Esophagus muscularis mucosa (tissue), 4 donors: ENCODE measurements around the gene APPL2. TPM values are rescaled to one million over a fixed set of nuclear protein-coding genes. Genes with fewer than 3 reads are reported as not detected.

Source experiments
- DNase-seq: peaks from one replicate; pipeline ENCODE4 v3.0.0-alpha.2; 2017; ENCODE audit errors: extremely low spot score
- H3K27ac ChIP-seq, 4 donors: fragments of 200-600 bp; sonication (generic); replicated peaks in 1 of 4; 1 replicate in 3 of 4; 2 replicates in 1 of 4; pipeline ENCODE4 v1.5.1; 2016 to 2019; ENCODE audit warnings: mild to moderate bottlenecking in 1 of 4
- H3K27me3 ChIP-seq, 4 donors: fragments of 200-600 bp; sonication (generic); one replicate each; pipeline versions ENCODE4 v1.5.1 to v1.6.0; 2016 to 2019
- H3K36me3 ChIP-seq, 4 donors: fragments of 200-600 bp; sonication (generic); one replicate each; pipeline ENCODE4 v1.5.1; 2016 to 2019
- H3K4me1 ChIP-seq, 4 donors: fragments of 200-600 bp; sonication (generic); one replicate each; pipeline ENCODE4 v1.5.1; 2016 to 2019
- H3K4me3 ChIP-seq, 4 donors: fragments of 200-600 bp; sonication (generic); 1 replicate in 2 of 4; 2 replicates in 2 of 4; pipeline ENCODE4 v1.5.1; 2016 to 2019; ENCODE audit warnings: mild to moderate bottlenecking in 4 of 4, moderate library complexity in 1 of 4
- H3K9me3 ChIP-seq, 4 donors: fragments of 200-600 bp; sonication (generic); 1 replicate in 3 of 4; 2 replicates in 1 of 4; pipeline ENCODE4 v1.5.1; 2016 to 2019
- EP300 ChIP-seq: sonication (generic); formaldehyde crosslinking; IDR thresholded peaks from one replicate; pipeline ENCODE4 v1.6.1; 2017; ENCODE audit warnings: antibody characterized with exemption
- POLR2A ChIP-seq: fragments of 450-650 bp; IDR thresholded peaks from one replicate; pipeline ENCODE4 v1.6.1; 2017; ENCODE audit warnings: antibody characterized with exemption, moderate library complexity, mild to moderate bottlenecking, low read depth
- POLR2AphosphoS5 ChIP-seq, 2 donors: sonication (generic); formaldehyde crosslinking; IDR thresholded peaks; one replicate each; pipeline ENCODE4 v1.6.1; 2017; ENCODE audit warnings: antibody characterized with exemption in 2 of 2
- WGBS: methylation state at CpG from one replicate; pipeline ENCODE4 v1.1.5; 2018; 5-methylcytosine and 5-hydroxymethylcytosine counted together
- intact Hi-C: fragments of 100-400 bp; cut with DNase I; formaldehyde crosslinking; loops from one replicate; pipeline ENCODE4 v1.15.1; 2023
- total RNA-seq, 4 donors: library from RNA; depleted of rRNA; stranded (reverse); fragments of >200 nt; gene quantifications; one replicate each; pipeline versions ENCODE4 v1.1.0 to v1.2.1, GENCODE V29; 2016
- TF ChIP-seq, protein P1 (sequence below), 3 experiments: fragments of 200-600 bp in 2 of 3; fragments of 450-650 bp in 1 of 3; sonication (generic) in 2 of 3; IDR thresholded peaks; one replicate each; pipeline ENCODE4 v1.5.1; 2017 to 2019; ENCODE audit warnings: antibody characterized with exemption in 3 of 3, mild to moderate bottlenecking in 2 of 3, moderate library complexity in 1 of 3

Gene APPL2, protein sequence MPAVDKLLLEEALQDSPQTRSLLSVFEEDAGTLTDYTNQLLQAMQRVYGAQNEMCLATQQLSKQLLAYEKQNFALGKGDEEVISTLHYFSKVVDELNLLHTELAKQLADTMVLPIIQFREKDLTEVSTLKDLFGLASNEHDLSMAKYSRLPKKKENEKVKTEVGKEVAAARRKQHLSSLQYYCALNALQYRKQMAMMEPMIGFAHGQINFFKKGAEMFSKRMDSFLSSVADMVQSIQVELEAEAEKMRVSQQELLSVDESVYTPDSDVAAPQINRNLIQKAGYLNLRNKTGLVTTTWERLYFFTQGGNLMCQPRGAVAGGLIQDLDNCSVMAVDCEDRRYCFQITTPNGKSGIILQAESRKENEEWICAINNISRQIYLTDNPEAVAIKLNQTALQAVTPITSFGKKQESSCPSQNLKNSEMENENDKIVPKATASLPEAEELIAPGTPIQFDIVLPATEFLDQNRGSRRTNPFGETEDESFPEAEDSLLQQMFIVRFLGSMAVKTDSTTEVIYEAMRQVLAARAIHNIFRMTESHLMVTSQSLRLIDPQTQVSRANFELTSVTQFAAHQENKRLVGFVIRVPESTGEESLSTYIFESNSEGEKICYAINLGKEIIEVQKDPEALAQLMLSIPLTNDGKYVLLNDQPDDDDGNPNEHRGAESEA
- total RNA-seq: 10 to 100 TPM; 16.6 to 30.0 (median 23.3) TPM

DNA sequence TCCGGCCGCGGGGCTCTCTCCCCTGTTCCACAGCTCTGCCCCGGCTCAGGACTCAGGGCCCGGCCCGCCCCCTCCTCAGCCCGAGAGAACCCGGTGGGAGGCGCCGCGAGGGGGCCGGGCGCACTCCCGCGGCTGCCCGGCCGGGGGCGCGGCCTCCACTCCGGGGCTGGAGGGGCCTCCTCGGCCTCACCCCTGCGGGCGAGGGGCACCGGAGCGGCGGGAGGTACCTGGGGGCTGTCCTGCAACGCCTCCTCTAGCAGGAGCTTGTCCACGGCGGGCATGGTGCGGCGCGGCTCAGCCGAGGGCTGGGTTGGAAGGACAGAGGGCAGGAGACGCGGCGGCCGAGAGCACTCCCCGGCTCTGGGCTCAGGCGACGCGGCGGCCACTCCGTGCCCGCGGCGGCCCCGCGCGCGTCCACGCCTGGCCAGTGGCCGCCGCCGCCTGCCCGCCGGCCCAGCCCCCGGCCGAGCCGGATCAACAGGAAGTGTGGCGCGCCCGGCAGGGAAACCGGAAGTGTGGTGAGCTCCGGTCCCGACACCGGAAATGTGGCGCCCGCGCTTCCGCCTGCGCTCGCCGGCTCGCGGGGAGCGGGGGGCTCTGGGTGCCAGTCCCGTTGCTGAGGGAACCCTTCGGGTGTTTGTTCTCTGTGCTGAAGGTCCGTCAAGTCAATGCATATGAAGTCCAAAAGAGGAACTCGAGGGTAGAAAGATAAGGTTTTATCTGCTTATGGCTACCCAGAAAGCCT lies at the start of gene APPL2:
Gene APPL2, minus strand, starts transcription at position 443 of the 745 bp plus-strand sequence. Its CDS starts 162 bp downstream, at position 281.
- no peaks in the 10 kb centered on the region for H3K36me3 ChIP-seq
- no peaks in the 10 kb centered on the region for H3K27me3 ChIP-seq
- DNase-seq: peak; percentile 95
- no peaks in the 10 kb centered on the region for H3K9me3 ChIP-seq
- TF ChIP-seq POLR2A: peak; percentile 12
- TF ChIP-seq, protein P1, sequence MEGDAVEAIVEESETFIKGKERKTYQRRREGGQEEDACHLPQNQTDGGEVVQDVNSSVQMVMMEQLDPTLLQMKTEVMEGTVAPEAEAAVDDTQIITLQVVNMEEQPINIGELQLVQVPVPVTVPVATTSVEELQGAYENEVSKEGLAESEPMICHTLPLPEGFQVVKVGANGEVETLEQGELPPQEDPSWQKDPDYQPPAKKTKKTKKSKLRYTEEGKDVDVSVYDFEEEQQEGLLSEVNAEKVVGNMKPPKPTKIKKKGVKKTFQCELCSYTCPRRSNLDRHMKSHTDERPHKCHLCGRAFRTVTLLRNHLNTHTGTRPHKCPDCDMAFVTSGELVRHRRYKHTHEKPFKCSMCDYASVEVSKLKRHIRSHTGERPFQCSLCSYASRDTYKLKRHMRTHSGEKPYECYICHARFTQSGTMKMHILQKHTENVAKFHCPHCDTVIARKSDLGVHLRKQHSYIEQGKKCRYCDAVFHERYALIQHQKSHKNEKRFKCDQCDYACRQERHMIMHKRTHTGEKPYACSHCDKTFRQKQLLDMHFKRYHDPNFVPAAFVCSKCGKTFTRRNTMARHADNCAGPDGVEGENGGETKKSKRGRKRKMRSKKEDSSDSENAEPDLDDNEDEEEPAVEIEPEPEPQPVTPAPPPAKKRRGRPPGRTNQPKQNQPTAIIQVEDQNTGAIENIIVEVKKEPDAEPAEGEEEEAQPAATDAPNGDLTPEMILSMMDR (IDR thresholded peaks at IDR 0.05): peak; percentile 20 to 40 (median 31)
- TF ChIP-seq POLR2AphosphoS5 (IDR thresholded peaks at IDR 0.05): peak; percentile 88 to 89
- no peak for TF ChIP-seq EP300
- H3K27ac ChIP-seq: peak within 1 kb of the TSS; percentile 94
- intact Hi-C loops: no loop called here
- 0% methylated on average over 14 of the region's 80 CpGs for WGBS
- H3K4me1 ChIP-seq: peaks cover 28 to 52% (median 49%) of the 10 kb centered on the region in 4 donors
- H3K4me3 ChIP-seq: peak within 1 kb of the TSS; percentile 86 to 98 (median 96)

DNA sequence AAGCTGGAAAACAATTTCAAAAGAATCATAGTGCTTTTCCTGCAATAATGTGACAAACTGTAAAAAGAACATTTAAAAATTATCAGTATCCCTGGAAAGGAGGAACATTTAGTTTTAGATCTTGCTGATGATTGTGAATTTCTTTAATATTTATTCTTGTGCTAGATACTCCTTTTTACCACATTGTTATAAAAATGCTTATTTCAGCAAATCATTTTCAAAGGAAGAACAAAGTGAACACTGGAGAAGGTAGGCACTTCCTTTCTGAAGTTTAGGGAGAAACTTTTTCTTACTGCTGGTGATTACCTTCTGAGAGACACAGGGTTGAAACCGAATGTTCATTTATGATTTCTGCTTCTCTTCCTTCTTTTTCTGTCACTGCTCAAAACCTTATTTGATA lies 49.4 kb upstream of the APPL2 start:
- intact Hi-C loops: no loop called here
- no peak overlapping the region for H3K27ac ChIP-seq
- H3K9me3 ChIP-seq: no peaks in the 10 kb centered on the region
- no peaks in the 10 kb centered on the region for H3K36me3 ChIP-seq
- no peaks in the 10 kb centered on the region for H3K4me1 ChIP-seq
- no peak overlapping the region for H3K4me3 ChIP-seq
- H3K27me3 ChIP-seq: peaks cover 0 to 5% (median 0%) of the 10 kb centered on the region in 4 donors
- no peak for DNase-seq
- no peak for TF ChIP-seq EP300
- TF ChIP-seq POLR2A: no peak
- no peak for TF ChIP-seq POLR2AphosphoS5 (IDR thresholded peaks at IDR 0.05)
- TF ChIP-seq, protein P1 (IDR thresholded peaks at IDR 0.05): no peak
- WGBS: 92% methylated on average over 1 of the region's 1 CpG

DNA sequence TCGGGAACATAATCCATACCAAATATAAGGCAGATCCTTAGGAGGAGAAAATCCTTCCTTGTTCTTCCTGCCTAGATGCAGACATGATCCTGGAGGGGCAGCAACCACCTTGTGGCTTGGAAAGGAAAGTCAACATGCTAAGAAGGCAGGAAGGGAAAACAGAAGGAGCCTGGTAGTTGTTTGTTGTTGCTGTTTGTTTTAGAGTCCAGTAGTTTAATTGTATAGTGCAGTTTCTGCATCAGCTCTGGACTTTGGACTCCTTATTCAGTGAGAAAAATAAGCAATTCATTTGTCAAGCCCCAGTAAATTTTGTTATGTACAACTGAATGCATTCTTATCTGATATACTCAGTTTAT lies 45.7 kb upstream of the APPL2 start:
- Histone ChIP-seq H3K4me1 (no peaks in the 10 kb centered on the region), H3K36me3 (no peaks in the 10 kb centered on the region), H3K27ac (no peak overlapping the region), H3K9me3 (no peaks in the 10 kb centered on the region), H3K4me3 (no peak overlapping the region), H3K27me3 (peaks cover 0 to 5% (median 0%) of the 10 kb centered on the region in 4 donors)
- TF ChIP-seq EP300 (no peak), POLR2AphosphoS5 (IDR thresholded peaks at IDR 0.05) (no peak), POLR2A (no peak)
- TF ChIP-seq, protein P1 (IDR thresholded peaks at IDR 0.05): no peak
- DNase-seq: no peak
- intact Hi-C loops: no loop called here
- 89% methylated on average over 1 of the region's 1 CpG for WGBS

DNA sequence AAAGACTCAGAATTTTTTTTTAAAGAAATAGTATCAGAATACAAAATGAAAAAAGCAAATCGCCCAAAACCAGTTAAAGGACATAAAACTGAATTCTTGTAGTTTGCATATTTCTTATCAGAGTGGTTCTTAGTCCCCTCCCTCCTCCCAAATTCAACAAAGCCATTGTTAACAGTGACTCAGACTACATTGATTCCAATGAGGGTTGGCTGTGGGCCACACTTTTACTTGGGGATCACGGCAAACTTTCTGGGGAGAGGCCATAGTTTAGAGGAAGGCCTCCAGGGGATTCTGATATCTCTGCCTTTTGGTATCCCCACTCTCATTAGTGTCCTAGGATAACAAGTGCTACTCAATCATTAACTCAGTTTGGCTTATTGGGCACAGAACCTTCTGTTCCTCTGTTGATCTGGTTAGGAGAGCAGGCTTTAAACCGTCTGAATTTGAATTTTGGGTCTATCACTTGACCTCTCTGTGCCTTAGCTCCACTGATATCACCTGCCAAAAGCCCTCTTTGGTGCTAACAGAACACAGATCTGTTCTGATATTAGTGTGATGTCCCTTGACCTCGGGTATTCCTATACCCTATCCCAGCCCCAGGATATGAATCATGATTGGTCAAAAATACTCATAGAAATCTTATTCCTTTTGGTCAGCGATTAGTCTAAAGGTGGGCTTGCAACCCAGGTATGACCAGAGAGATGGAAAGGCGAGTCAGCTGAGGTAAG lies 45.2 kb upstream of the APPL2 start:
- no peaks in the 10 kb centered on the region for H3K4me1 ChIP-seq
- DNase-seq: peak; percentile 10
- H3K9me3 ChIP-seq: no peaks in the 10 kb centered on the region
- no peak overlapping the region for H3K4me3 ChIP-seq
- no peaks in the 10 kb centered on the region for H3K36me3 ChIP-seq
- intact Hi-C loops: no loop called here
- WGBS: 85% methylated on average over 6 of the region's 6 CpGs
- no peak overlapping the region for H3K27ac ChIP-seq
- no peak for TF ChIP-seq POLR2AphosphoS5 (IDR thresholded peaks at IDR 0.05)
- no peak for TF ChIP-seq POLR2A
- TF ChIP-seq, protein P1 (IDR thresholded peaks at IDR 0.05): no peak
- no peak for TF ChIP-seq EP300
- H3K27me3 ChIP-seq: peaks cover 0 to 5% (median 0%) of the 10 kb centered on the region in 4 donors
